Ovary (tissue), 3 donors: ENCODE measurements around the gene MAJIN.

Source experiments
- EP300 ChIP-seq: sonication (generic); formaldehyde crosslinking; IDR thresholded peaks from one replicate; pipeline ENCODE4 v1.6.1; 2017; ENCODE audit warnings: antibody characterized with exemption
- POLR2A ChIP-seq: fragments of 450-650 bp; IDR thresholded peaks from one replicate; pipeline ENCODE4 v1.6.1; 2017; ENCODE audit warnings: antibody characterized with exemption, mild to moderate bottlenecking, moderate library complexity
- TF ChIP-seq, protein P1 (sequence below), 3 donors: fragments of 450-650 bp in 2 of 3; fragments of 200-600 bp in 1 of 3; IDR thresholded peaks; one replicate each; pipeline versions ENCODE4 v1.5.1 to v1.8.0; 2016 to 2022; ENCODE audit warnings: antibody characterized with exemption in 3 of 3, mild to moderate bottlenecking in 1 of 3
- donor health status: DM: no; HTN: no; CAD: no.

DNA sequence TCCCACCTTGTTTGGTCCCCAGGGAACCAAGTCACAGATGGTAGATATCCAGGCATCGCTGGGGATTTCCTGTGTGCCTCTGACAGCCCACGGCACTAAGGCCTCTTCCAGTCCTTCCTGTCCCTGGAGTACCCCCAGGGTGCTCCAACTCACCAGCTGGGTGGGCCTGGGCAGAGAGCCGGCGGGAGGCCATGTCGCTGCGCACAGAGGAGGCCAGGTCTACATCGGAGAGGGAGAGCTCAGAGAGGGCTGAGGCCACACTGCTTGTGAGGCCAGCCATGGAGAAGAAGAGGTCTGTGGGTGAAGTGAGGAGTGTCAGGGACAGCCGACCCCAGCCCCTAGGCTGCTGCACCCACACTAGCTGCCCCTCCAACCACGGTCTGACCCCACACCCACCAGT, 60.2 kb downstream of the MAJIN start:
- TF ChIP-seq, protein P1, sequence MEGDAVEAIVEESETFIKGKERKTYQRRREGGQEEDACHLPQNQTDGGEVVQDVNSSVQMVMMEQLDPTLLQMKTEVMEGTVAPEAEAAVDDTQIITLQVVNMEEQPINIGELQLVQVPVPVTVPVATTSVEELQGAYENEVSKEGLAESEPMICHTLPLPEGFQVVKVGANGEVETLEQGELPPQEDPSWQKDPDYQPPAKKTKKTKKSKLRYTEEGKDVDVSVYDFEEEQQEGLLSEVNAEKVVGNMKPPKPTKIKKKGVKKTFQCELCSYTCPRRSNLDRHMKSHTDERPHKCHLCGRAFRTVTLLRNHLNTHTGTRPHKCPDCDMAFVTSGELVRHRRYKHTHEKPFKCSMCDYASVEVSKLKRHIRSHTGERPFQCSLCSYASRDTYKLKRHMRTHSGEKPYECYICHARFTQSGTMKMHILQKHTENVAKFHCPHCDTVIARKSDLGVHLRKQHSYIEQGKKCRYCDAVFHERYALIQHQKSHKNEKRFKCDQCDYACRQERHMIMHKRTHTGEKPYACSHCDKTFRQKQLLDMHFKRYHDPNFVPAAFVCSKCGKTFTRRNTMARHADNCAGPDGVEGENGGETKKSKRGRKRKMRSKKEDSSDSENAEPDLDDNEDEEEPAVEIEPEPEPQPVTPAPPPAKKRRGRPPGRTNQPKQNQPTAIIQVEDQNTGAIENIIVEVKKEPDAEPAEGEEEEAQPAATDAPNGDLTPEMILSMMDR (IDR thresholded peaks at IDR 0.05) = no peak
- no peak for TF ChIP-seq EP300
- TF ChIP-seq POLR2A = no peak
